ENCODE measurements around the gene TMC3. TPM values are rescaled to one million over a fixed set of nuclear protein-coding genes. Genes with fewer than 3 reads are reported as not detected.

The TMC3 gene
- total and polyA plus RNA-seq, 2 of the 13 experiments (the other 11 are each of a cell fraction or from before 2014, with no cell fraction given): not detected

DNA sequence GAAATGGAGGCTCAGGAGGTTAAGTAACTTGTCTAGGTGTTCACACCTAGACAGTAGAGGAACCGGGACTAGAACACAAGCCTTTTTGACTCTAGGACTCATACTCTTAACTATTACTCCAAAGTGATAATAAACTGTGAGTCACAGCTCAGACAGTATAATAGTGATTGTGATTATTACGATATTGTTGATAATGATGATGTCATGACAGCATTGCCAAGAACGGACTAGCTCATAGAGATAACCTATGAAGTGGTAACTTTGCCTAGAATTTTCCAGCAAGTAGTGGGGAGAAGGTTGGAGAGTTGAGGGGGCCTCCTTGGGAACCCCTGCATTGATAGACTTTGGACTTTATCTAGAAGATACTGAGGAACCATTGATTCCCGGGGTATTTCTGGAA, 84.1 kb downstream of the TMC3 start (continued):
- no peak for TF ChIP-seq ZNF33A (CRISPR knock-in tag; IDR thresholded peaks at IDR 0.05; ENCODE audit: borderline replicate concordance)
- TF ChIP-seq ZNF318 (CRISPR knock-in tag; IDR thresholded peaks at IDR 0.05): no peak
- TF ChIP-seq, protein P1, sequence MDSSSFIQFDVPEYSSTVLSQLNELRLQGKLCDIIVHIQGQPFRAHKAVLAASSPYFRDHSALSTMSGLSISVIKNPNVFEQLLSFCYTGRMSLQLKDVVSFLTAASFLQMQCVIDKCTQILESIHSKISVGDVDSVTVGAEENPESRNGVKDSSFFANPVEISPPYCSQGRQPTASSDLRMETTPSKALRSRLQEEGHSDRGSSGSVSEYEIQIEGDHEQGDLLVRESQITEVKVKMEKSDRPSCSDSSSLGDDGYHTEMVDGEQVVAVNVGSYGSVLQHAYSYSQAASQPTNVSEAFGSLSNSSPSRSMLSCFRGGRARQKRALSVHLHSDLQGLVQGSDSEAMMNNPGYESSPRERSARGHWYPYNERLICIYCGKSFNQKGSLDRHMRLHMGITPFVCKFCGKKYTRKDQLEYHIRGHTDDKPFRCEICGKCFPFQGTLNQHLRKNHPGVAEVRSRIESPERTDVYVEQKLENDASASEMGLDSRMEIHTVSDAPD (CRISPR knock-in tag; IDR thresholded peaks at IDR 0.05): no peak
- no peak for TF ChIP-seq ERF (CRISPR knock-in tag; IDR thresholded peaks at IDR 0.05)
- peak; percentile 86 for TF ChIP-seq ATF7 (IDR thresholded peaks at IDR 0.05)
- no peak for TF ChIP-seq ATF7 (CRISPR knock-in tag; IDR thresholded peaks at IDR 0.05)
- no peak for TF ChIP-seq ZFP82 (CRISPR knock-in tag; IDR thresholded peaks at IDR 0.05; ENCODE audit: borderline replicate concordance)
- no peak for TF ChIP-seq NR3C1 (CRISPR knock-in tag; IDR thresholded peaks at IDR 0.05)
- TF ChIP-seq BCL6 (CRISPR knock-in tag; IDR thresholded peaks at IDR 0.05): no peak
- TF ChIP-seq SP140L (CRISPR knock-in tag; IDR thresholded peaks at IDR 0.05; ENCODE audit: borderline replicate concordance): no peak
- no peak for TF ChIP-seq SNAPC2 (CRISPR knock-in tag; IDR thresholded peaks at IDR 0.05)
- TF ChIP-seq FOXA3 (CRISPR knock-in tag; IDR thresholded peaks at IDR 0.05): no peak

Data from HepG2 (cell line).